Measurements from ENCODE around the gene DENND1A. TPM values are rescaled to one million over a fixed set of nuclear protein-coding genes. Genes with fewer than 3 reads are reported as not detected.

The DENND1A gene
- total RNA-seq, 1 donor from 2014 or later: 13.9 TPM

DNA sequence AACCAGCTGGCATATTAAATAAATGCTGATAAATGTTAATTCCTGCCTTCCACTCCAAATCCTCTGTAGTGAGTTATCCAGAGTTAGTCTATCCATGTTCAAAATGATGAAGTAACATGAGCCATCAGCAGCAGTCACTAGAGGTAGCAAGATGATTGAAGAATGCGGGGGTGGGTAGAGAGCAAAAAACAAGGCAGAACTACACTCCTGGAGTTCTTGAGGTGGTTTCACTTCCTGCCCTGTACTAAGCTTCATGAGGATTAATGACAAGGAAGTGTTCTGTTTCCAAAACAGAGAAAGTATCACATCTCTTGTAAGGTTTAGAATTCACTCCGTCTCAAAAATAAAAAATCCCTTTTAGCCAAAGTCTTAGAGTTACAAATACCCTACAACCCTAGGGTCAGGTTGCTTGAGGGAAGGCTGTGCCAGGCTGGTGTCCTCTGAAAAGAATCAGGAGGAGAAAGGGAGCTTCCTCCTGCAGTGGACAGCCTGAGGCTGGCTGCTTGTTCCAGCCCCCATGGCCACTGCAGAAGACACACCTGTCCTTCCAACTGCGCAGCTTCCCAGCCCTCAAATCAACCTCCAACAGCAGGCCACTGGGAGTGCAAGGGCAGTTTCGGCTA lies 180.2 kb downstream of the DENND1A start:
- Mint-ChIP-seq H3K27me3 (ENCODE audit: unreplicated experiment) (no peaks in the 10 kb centered on the region), H3K4me3 (ENCODE audit: unreplicated experiment) (no peak overlapping the region), H3K27ac (ENCODE audit: unreplicated experiment) (no peak overlapping the region), H3K36me3 (ENCODE audit: unreplicated experiment) (no peaks in the 10 kb centered on the region), H3K9me3 (ENCODE audit: unreplicated experiment) (no peaks in the 10 kb centered on the region), H3K4me1 (ENCODE audit: low read depth, unreplicated experiment) (peaks cover 4% of the 10 kb centered on the region)
- no peak for DNase-seq
- TF ChIP-seq, protein P1, sequence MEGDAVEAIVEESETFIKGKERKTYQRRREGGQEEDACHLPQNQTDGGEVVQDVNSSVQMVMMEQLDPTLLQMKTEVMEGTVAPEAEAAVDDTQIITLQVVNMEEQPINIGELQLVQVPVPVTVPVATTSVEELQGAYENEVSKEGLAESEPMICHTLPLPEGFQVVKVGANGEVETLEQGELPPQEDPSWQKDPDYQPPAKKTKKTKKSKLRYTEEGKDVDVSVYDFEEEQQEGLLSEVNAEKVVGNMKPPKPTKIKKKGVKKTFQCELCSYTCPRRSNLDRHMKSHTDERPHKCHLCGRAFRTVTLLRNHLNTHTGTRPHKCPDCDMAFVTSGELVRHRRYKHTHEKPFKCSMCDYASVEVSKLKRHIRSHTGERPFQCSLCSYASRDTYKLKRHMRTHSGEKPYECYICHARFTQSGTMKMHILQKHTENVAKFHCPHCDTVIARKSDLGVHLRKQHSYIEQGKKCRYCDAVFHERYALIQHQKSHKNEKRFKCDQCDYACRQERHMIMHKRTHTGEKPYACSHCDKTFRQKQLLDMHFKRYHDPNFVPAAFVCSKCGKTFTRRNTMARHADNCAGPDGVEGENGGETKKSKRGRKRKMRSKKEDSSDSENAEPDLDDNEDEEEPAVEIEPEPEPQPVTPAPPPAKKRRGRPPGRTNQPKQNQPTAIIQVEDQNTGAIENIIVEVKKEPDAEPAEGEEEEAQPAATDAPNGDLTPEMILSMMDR (IDR thresholded peaks at IDR 0.05; ENCODE audit: partially characterized antibody, unreplicated experiment): no peak

- Mint-ChIP-seq H3K4me1 (ENCODE audit: low read depth, unreplicated experiment) (peaks cover 13% of the 10 kb centered on the region), H3K9me3 (ENCODE audit: unreplicated experiment) (no peaks in the 10 kb centered on the region), H3K27me3 (ENCODE audit: unreplicated experiment) (no peaks in the 10 kb centered on the region), H3K27ac (ENCODE audit: unreplicated experiment) (no peak overlapping the region), H3K36me3 (ENCODE audit: unreplicated experiment) (no peaks in the 10 kb centered on the region), H3K4me3 (ENCODE audit: unreplicated experiment) (no peak overlapping the region)
- TF ChIP-seq, protein P1 (IDR thresholded peaks at IDR 0.05; ENCODE audit: partially characterized antibody, unreplicated experiment): no peak
- no peak for DNase-seq
Observed at GRCh38 chr9:123746765-123747164, 183.2 kb downstream of the DENND1A start.

- Mint-ChIP-seq H3K4me1 (ENCODE audit: low read depth, unreplicated experiment) (peaks cover 15% of the 10 kb centered on the region), H3K27ac (ENCODE audit: unreplicated experiment) (no peak overlapping the region), H3K4me3 (ENCODE audit: unreplicated experiment) (no peak overlapping the region), H3K27me3 (ENCODE audit: unreplicated experiment) (no peaks in the 10 kb centered on the region), H3K36me3 (ENCODE audit: unreplicated experiment) (no peaks in the 10 kb centered on the region), H3K9me3 (ENCODE audit: unreplicated experiment) (no peaks in the 10 kb centered on the region)
- DNase-seq: no peak
- TF ChIP-seq, protein P1 (IDR thresholded peaks at IDR 0.05; ENCODE audit: partially characterized antibody, unreplicated experiment): no peak
Observed at GRCh38 chr9:123745933-123746332, 184.0 kb downstream of the DENND1A start.

DNA sequence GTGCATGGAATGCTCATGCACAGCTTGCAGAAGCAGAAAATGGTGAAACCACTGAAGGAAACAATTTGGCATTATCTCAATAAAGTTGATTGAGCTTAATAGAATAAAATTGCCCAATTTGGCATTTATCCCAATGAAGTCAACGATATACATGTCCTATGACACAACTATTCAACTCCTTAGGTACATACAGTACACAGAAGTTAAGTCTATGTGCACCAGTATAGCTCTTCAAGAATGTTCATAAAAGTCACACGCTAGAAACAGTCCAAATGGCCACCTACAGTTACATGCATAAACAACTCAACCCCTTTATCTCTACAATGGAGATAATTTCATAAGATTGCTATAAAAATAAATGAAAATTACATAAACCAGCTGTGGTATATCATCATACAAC lies 184.5 kb downstream of the DENND1A start:
- peaks cover 14% of the 10 kb centered on the region for H3K4me1 Mint-ChIP-seq (ENCODE audit: low read depth, unreplicated experiment)
- H3K9me3 Mint-ChIP-seq (ENCODE audit: unreplicated experiment): no peaks in the 10 kb centered on the region
- no peaks in the 10 kb centered on the region for H3K36me3 Mint-ChIP-seq (ENCODE audit: unreplicated experiment)
- no peak for DNase-seq
- H3K27me3 Mint-ChIP-seq (ENCODE audit: unreplicated experiment): peaks cover 2% of the 10 kb centered on the region
- H3K27ac Mint-ChIP-seq (ENCODE audit: unreplicated experiment): no peak overlapping the region
- TF ChIP-seq, protein P1 (IDR thresholded peaks at IDR 0.05; ENCODE audit: partially characterized antibody, unreplicated experiment): no peak
- H3K4me3 Mint-ChIP-seq (ENCODE audit: unreplicated experiment): no peak overlapping the region

DNA sequence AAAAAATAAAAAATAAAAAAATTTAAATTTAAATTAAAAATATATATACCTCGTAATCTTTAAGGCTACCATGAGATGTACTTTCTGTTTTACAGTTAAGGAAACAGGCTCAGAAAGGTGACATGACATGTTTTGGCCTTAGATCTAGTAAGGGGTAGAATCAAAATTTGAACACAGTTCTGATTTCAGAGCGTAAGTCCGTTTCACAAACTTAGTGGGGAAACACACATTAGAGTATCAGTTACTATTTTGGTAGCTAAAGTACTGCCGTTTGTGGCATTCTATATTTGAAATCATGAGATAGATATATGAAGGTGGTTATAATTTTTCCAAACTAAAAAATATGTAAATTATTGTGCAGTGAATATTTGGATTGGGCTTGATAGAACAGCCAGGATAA lies 186.2 kb downstream of the DENND1A start:
- Mint-ChIP-seq H3K9me3 (ENCODE audit: unreplicated experiment) (no peaks in the 10 kb centered on the region), H3K4me3 (ENCODE audit: unreplicated experiment) (no peak overlapping the region), H3K36me3 (ENCODE audit: unreplicated experiment) (no peaks in the 10 kb centered on the region), H3K27me3 (ENCODE audit: unreplicated experiment) (peaks cover 2% of the 10 kb centered on the region), H3K4me1 (ENCODE audit: low read depth, unreplicated experiment) (peaks cover 11% of the 10 kb centered on the region), H3K27ac (ENCODE audit: unreplicated experiment) (no peak overlapping the region)
- DNase-seq: no peak
- TF ChIP-seq, protein P1 (IDR thresholded peaks at IDR 0.05; ENCODE audit: partially characterized antibody, unreplicated experiment): no peak

All from glutamatergic neuron (in vitro differentiated cells).